RPMI7951 (cell line): ENCODE data around the gene TMEM165. TPM values are rescaled to one million over a fixed set of nuclear protein-coding genes. Genes with fewer than 3 reads are reported as not detected.
"Not testable (repeated sequence)": the region's sequence is repeated elsewhere in the genome, so short reads cannot be mapped to it uniquely, and the experiment has no call there.

Experiments used
- DNase-seq: peaks from one replicate; pipeline ENCODE4 v3.0.0-alpha.2; 2012; ENCODE audit warnings: low read depth
- total RNA-seq: library from RNA; depleted of rRNA; stranded (reverse); fragments of >200 nt; shearing (Covaris generic); gene quantifications from 2 replicates; pipeline ENCODE4 v1.2.3, GENCODE V29; 2014; rRNA removed

The TMEM165 gene
- 96.1 and 101 TPM in 2 replicates for total RNA-seq

GRCh38 chr4:55395529-55396307 is at the start of gene TMEM165:
Gene TMEM165 (plus strand): TSS chr4:55395957. CDS start chr4:55396190, 233 bp downstream.
- peak; percentile 81 for DNase-seq

- DNase-seq = peak; percentile 81
These were observed 49.5 kb upstream of the TMEM165 start, which contains the start of gene SRD5A3 for GRCh38 chr4:55345980-55346850. Gene SRD5A3 (plus strand): TSS chr4:55346242. CDS start chr4:55346337, 95 bp downstream.

- no peak for DNase-seq
These were observed 48.9 kb upstream of the TMEM165 start for GRCh38 chr4:55346851-55347255.

GRCh38 chr4:55347610-55348228 is 48.0 kb upstream of the TMEM165 start:
- no peak for DNase-seq

GRCh38 chr4:55348466-55348865 is 47.3 kb upstream of the TMEM165 start:
- no peak for DNase-seq

- peak; percentile 29 for DNase-seq
These were observed 44.9 kb upstream of the TMEM165 start for GRCh38 chr4:55350870-55351269.

- DNase-seq = no peak
These were observed 43.9 kb upstream of the TMEM165 start for GRCh38 chr4:55351824-55352223.

GRCh38 chr4:55352726-55353125 is 43.0 kb upstream of the TMEM165 start:
- DNase-seq = no peak

GRCh38 chr4:55353228-55353747 is 42.5 kb upstream of the TMEM165 start:
- DNase-seq = not testable (repeated sequence)

- DNase-seq = no peak
These were observed 41.1 kb upstream of the TMEM165 start for GRCh38 chr4:55354648-55355047.

GRCh38 chr4:55355555-55355954 is 40.2 kb upstream of the TMEM165 start:
- no peak for DNase-seq

GRCh38 chr4:55356991-55357461 is 38.7 kb upstream of the TMEM165 start:
- DNase-seq = peak; percentile 46

- DNase-seq = no peak
These were observed 37.5 kb upstream of the TMEM165 start for GRCh38 chr4:55358246-55358645.

GRCh38 chr4:55358668-55359067 is 37.1 kb upstream of the TMEM165 start:
- peak; percentile 60 for DNase-seq

GRCh38 chr4:55359397-55359916 is 36.3 kb upstream of the TMEM165 start:
- no peak for DNase-seq

- DNase-seq = not testable (repeated sequence)
These were observed 32.8 kb upstream of the TMEM165 start for GRCh38 chr4:55362938-55363337.

- no peak for DNase-seq
These were observed 31.9 kb upstream of the TMEM165 start for GRCh38 chr4:55363691-55364351.

GRCh38 chr4:55364691-55365344 is 30.9 kb upstream of the TMEM165 start:
- DNase-seq = no peak

GRCh38 chr4:55365345-55365728 is 30.4 kb upstream of the TMEM165 start:
- no peak for DNase-seq

GRCh38 chr4:55366621-55367020 is 29.1 kb upstream of the TMEM165 start:
- DNase-seq = no peak
